ENCODE measurements around the gene ASAP3.

DNA sequence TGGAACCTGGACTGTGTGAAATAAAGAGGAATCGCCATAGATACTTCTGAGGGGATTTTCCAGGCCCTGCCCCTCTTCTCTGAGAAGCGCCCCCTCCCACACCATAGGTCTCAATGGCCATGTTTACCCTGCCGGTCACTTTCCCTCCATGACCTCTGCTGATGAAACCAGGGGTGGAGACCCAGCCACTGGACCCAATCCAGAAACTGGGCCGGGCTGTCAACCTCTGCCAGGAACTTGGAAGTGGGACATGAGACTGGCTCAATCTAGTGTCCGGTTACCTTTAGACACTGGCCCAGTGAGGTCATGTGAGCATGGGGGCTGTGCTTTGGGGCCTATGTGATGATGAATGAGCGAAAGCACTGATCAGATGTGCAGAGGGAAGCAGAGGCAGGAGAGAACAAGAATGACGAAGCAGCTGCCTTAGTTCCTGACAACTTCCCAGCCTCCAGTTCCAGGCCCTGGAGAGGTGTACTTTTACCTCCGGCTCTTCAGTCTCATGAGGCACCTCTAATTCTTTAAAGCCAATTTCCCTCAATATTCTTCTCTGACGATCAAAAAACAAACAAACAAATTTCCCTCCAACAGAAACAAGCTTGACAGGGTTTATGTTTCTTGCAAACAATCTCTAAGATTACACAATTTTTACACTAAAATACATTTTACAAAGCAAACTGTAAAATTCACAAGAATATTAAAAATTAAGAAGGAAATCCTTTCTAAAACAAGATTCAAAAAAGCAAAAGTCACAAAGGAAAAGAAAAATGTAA lies 4.9 kb downstream of the ASAP3 start:
- TF ChIP-seq, protein P1, sequence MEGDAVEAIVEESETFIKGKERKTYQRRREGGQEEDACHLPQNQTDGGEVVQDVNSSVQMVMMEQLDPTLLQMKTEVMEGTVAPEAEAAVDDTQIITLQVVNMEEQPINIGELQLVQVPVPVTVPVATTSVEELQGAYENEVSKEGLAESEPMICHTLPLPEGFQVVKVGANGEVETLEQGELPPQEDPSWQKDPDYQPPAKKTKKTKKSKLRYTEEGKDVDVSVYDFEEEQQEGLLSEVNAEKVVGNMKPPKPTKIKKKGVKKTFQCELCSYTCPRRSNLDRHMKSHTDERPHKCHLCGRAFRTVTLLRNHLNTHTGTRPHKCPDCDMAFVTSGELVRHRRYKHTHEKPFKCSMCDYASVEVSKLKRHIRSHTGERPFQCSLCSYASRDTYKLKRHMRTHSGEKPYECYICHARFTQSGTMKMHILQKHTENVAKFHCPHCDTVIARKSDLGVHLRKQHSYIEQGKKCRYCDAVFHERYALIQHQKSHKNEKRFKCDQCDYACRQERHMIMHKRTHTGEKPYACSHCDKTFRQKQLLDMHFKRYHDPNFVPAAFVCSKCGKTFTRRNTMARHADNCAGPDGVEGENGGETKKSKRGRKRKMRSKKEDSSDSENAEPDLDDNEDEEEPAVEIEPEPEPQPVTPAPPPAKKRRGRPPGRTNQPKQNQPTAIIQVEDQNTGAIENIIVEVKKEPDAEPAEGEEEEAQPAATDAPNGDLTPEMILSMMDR (IDR thresholded peaks at IDR 0.05; ENCODE audit: insufficient read depth, low read depth, low read length) = no peak
- no peak for TF ChIP-seq EZH2 (IDR thresholded peaks at IDR 0.05; ENCODE audit: insufficient read depth, low read length)
